Forelimb muscle (tissue), 1 donor: ENCODE data around the gene SLC38A9. TPM values are rescaled to one million over a fixed set of nuclear protein-coding genes. Genes with fewer than 3 reads are reported as not detected.

Experiments
- DNase-seq: peaks from one replicate; pipeline ENCODE4 v3.0.0-alpha.2; 2013; ENCODE audit warnings: low read depth
- polyA plus RNA-seq: library from polyadenylated mRNA; unstranded; fragments of 120-200 nt; gene quantifications from one replicate; pipeline ENCODE4 v1.2.1, GENCODE V29; 2013; ENCODE audit not compliant: insufficient read length

SLC38A9 gene
- polyA plus RNA-seq, 1 donor, result 11.0 TPM

DNA sequence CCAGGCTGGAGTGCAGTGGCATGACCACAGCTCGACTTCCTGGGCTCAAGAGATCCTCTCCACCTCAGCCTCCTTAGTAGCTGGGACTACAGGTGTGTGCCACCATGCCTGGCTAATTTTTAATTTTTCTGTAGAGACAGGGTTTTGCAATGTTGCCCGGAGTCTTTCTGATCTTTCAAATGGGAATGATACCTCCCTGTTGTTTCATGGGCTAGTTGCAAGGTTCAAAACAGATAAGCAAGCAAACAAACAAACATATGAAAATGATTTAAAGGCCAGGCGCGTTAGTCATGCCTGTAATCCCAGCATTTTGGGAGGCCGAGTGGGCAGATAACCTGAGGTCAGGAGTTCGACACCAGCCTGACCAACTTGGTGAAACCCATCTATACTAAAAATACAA is 132.1 kb downstream of the SLC38A9 start:
- DNase-seq, result no peak

DNA sequence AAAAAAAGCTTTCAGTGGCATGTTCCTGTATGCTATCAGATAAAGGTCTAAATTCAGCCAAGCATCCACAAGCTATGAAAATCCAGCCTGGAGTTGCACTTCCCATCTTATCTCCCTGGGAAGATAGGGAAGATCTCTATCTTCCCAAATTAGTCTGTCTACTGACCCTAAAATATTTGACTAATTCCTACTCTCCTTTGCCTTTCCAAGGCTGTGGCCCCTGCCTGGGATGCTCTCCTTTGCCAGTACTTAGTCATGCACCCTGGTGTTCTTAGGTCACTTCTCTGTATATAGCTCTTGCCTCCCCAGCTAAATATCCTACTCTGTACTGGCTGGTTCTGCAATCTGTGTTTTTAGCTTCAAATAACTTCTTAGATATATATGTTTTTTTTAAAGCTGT is 133.4 kb downstream of the SLC38A9 start:
- no peak for DNase-seq

- no peak for DNase-seq
These were observed 134.6 kb downstream of the SLC38A9 start for GRCh38 chr5:55577353-55578060.

DNA sequence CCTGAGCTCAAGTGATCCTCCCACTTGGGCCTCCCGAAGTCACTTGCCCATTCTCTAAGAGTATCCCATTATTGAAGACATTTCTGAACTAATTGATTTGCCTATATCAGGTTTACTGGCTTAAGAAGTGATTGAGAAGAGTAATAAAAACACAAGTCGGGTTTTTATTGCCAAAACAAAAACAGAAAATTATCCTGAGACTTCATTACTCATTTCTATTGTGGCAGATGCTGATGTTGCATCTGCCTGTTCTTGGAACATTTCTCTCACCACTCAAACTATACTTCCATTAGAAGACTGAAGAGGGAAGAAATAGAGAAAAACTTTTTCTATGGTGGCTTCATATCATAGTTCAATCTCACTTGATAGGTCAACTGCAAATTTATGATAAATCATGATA is 135.5 kb downstream of the SLC38A9 start:
- no peak for DNase-seq

Other genes starting within 250 kb of the SLC38A9 start
- gene PLPP1, start 177.4 kb downstream of the SLC38A9 start, polyA plus RNA-seq, result 47.1 TPM
- gene DDX4, start 25.7 kb upstream of the SLC38A9 start, polyA plus RNA-seq, result 0.06 TPM
- gene IL31RA, start 139.0 kb upstream of the SLC38A9 start, polyA plus RNA-seq, result 0.94 TPM